ENCODE measurements around the gene SORBS2.

The SORBS2 gene

DNA sequence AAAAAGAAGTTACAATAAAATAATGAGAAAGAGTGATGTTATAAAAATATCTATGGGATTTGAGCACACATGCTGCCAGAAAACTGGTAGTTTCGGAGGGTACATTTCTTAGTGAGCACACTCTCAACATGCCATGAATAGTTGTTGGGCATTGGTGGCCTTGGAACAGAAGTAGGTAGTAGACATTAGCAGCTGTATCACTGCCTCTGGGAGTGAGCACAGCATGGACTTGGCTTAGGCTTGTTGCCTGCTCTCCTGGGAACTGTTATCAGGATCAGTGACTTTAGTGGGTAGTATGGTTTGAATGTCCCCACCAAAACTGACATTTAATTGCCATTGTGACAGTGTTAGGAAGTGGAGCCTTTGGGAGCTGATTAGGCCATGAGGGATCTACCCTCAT is 263.4 kb downstream of the SORBS2 start:
- no peaks in the 10 kb centered on the region for H3K4me1 ChIP-seq (ENCODE audit: low read depth, poor library complexity, severe bottlenecking)
- TF ChIP-seq, protein P1, sequence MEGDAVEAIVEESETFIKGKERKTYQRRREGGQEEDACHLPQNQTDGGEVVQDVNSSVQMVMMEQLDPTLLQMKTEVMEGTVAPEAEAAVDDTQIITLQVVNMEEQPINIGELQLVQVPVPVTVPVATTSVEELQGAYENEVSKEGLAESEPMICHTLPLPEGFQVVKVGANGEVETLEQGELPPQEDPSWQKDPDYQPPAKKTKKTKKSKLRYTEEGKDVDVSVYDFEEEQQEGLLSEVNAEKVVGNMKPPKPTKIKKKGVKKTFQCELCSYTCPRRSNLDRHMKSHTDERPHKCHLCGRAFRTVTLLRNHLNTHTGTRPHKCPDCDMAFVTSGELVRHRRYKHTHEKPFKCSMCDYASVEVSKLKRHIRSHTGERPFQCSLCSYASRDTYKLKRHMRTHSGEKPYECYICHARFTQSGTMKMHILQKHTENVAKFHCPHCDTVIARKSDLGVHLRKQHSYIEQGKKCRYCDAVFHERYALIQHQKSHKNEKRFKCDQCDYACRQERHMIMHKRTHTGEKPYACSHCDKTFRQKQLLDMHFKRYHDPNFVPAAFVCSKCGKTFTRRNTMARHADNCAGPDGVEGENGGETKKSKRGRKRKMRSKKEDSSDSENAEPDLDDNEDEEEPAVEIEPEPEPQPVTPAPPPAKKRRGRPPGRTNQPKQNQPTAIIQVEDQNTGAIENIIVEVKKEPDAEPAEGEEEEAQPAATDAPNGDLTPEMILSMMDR (conservative IDR thresholded peaks at IDR 0.05; ENCODE audit: low read depth, low read length): no peak
- H3K27me3 ChIP-seq (ENCODE audit: insufficient read depth, low read depth): no peaks in the 10 kb centered on the region
- no peaks in the 10 kb centered on the region for H3K79me2 ChIP-seq (ENCODE audit: insufficient read depth, low read depth)
- no peak overlapping the region for H3K27ac ChIP-seq
- H3K4me2 ChIP-seq: no peak overlapping the region
- H2AFZ ChIP-seq (ENCODE audit: low read depth): no peak overlapping the region
- no peak overlapping the region for H3K9ac ChIP-seq
- H3K4me3 ChIP-seq (IDR thresholded peaks at IDR 0.05; ENCODE audit: insufficient read depth, low read depth, low read length): no peak overlapping the region
- no peaks in the 10 kb centered on the region for H3K36me3 ChIP-seq (ENCODE audit: insufficient read depth)
- H4K20me1 ChIP-seq (ENCODE audit: insufficient read depth): no peaks in the 10 kb centered on the region

DNA sequence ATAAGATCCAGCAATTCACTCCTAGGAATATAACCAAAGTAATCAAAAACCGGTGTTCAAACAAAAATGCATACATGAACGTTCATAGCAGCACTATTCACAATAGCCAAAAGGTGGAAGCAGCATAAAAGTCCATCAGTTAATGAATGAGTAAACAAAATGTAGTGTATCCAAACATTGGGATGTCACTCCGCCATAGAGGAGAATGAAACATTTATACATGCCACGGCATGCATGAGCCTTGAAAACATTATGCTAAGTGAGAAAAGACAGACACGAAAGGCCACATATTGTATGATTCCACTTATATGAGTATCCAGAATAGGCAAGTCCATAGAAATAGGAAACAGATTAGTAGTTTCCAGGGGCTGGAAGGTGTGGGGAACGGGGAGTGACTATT is 265.7 kb downstream of the SORBS2 start:
- TF ChIP-seq, protein P1 (conservative IDR thresholded peaks at IDR 0.05; ENCODE audit: low read depth, low read length): no peak

DNA sequence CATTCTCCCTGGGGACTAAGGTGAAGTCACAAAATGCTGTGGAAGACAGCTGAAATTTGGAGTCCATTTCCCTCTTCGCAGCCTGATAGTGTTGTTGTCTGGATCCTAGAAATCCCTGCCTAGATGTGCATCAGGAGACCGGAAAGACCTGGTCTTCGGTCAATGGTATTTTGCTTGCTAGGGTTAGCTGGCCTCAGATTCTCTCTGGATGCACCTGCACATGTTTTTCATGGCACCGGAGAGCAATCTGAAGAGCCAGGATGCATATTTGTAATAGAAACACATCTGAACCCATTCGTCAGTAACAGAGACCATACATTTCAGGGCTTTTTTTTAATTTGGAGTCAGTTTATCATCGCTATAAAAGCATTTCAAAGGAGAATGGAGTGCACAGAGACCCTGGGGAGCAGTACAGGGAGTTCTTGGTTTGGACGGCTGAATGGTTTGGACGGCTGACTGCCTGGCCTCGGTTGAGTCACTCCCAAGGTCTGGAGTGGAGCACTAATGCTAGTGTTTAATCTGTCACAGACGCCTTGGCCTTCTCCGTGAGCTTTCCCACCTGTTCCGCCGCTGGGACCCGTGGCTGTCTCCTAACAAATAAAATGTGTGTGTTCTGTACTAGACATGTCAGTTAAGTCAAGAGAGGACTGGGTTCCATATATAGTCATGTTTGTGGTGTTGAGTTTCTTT is 269.2 kb downstream of the SORBS2 start:
- TF ChIP-seq, protein P1 (conservative IDR thresholded peaks at IDR 0.05; ENCODE audit: low read depth, low read length): no peak
- Histone ChIP-seq H3K4me2 (no peak overlapping the region), H3K4me3 (IDR thresholded peaks at IDR 0.05; ENCODE audit: insufficient read depth, low read depth, low read length) (no peak overlapping the region), H3K27me3 (ENCODE audit: insufficient read depth, low read depth) (no peaks in the 10 kb centered on the region), H3K79me2 (ENCODE audit: insufficient read depth, low read depth) (no peaks in the 10 kb centered on the region), H3K27ac (no peak overlapping the region), H4K20me1 (ENCODE audit: insufficient read depth) (no peaks in the 10 kb centered on the region), H3K36me3 (ENCODE audit: insufficient read depth) (no peaks in the 10 kb centered on the region), H2AFZ (ENCODE audit: low read depth) (no peak overlapping the region), H3K4me1 (ENCODE audit: low read depth, poor library complexity, severe bottlenecking) (no peaks in the 10 kb centered on the region), H3K9ac (no peak overlapping the region)

More for the DNA sequence above, 265.7 kb downstream of the SORBS2 start:
- H2AFZ ChIP-seq (ENCODE audit: low read depth): no peak overlapping the region
- H4K20me1 ChIP-seq (ENCODE audit: insufficient read depth): no peaks in the 10 kb centered on the region
- H3K79me2 ChIP-seq (ENCODE audit: insufficient read depth, low read depth): no peaks in the 10 kb centered on the region
- H3K27me3 ChIP-seq (ENCODE audit: insufficient read depth, low read depth): no peaks in the 10 kb centered on the region
- H3K4me1 ChIP-seq (ENCODE audit: low read depth, poor library complexity, severe bottlenecking): no peaks in the 10 kb centered on the region
- no peak overlapping the region for H3K4me3 ChIP-seq (IDR thresholded peaks at IDR 0.05; ENCODE audit: insufficient read depth, low read depth, low read length)
- H3K4me2 ChIP-seq: no peak overlapping the region
- no peak overlapping the region for H3K27ac ChIP-seq
- H3K9ac ChIP-seq: no peak overlapping the region
- no peaks in the 10 kb centered on the region for H3K36me3 ChIP-seq (ENCODE audit: insufficient read depth)

DNA sequence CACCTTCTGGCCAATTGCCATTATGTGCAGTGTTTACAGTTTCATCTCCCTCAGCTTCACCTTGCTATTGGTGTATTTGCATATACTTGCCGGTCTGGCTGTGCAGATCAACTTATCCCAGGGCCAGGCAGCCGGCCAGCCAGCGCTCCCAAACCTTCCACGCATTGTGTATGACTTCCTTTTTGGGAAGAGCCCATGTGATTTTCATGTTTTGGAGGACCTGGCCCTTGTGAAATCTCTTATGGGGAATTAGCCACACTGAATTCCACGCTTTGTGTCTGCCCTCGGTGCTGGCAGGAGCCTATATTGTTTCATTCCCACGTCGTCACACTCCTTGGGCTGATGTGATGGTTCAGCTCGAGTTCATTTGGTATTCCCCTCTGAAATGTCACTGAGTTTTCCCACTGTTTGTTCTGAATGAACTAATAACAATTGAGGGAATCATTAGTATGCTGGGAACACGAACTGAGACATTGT is 270.7 kb downstream of the SORBS2 start:
- H3K79me2 ChIP-seq (ENCODE audit: insufficient read depth, low read depth): no peaks in the 10 kb centered on the region
- TF ChIP-seq, protein P1 (conservative IDR thresholded peaks at IDR 0.05; ENCODE audit: low read depth, low read length): no peak
- no peaks in the 10 kb centered on the region for H3K36me3 ChIP-seq (ENCODE audit: insufficient read depth)
- no peaks in the 10 kb centered on the region for H3K27me3 ChIP-seq (ENCODE audit: insufficient read depth, low read depth)
- no peak overlapping the region for H3K4me3 ChIP-seq (IDR thresholded peaks at IDR 0.05; ENCODE audit: insufficient read depth, low read depth, low read length)
- no peak overlapping the region for H3K9ac ChIP-seq
- no peaks in the 10 kb centered on the region for H4K20me1 ChIP-seq (ENCODE audit: insufficient read depth)
- H3K27ac ChIP-seq: no peak overlapping the region
- peaks cover under 1% of the 10 kb centered on the region for H3K4me1 ChIP-seq (ENCODE audit: low read depth, poor library complexity, severe bottlenecking)
- no peak overlapping the region for H2AFZ ChIP-seq (ENCODE audit: low read depth)
- H3K4me2 ChIP-seq: no peak overlapping the region

Measured in KMS-11 (cell line).